ENCODE data around the gene RAB11FIP4. TPM values are rescaled to one million over a fixed set of nuclear protein-coding genes. Genes with fewer than 3 reads are reported as not detected.
A peak's percentile ranks its signal among the peaks of the same experiment; 100 is the strongest.
"Not testable (repeated sequence)": the region's sequence is repeated elsewhere in the genome, so short reads cannot be mapped to it uniquely, and the experiment has no call there.

Gene RAB11FIP4
- total RNA-seq, 1 donor from 2014 or later = 0.99 TPM

GRCh38 chr17:31381165-31381668 lies 10.3 kb upstream of the RAB11FIP4 start:
- no peak for TF ChIP-seq CTCF (IDR thresholded peaks at IDR 0.05)
- H3K4me3 Mint-ChIP-seq (ENCODE audit: unreplicated experiment) = no peak overlapping the region
- DNase-seq (ENCODE audit: extremely low spot score, unreplicated experiment) = no peak
- no peak overlapping the region for H3K27ac Mint-ChIP-seq (ENCODE audit: unreplicated experiment)
- peaks cover 24% of the 10 kb centered on the region for H3K36me3 Mint-ChIP-seq (ENCODE audit: unreplicated experiment)
- H3K9me3 Mint-ChIP-seq (ENCODE audit: unreplicated experiment) = no peaks in the 10 kb centered on the region
- no peaks in the 10 kb centered on the region for H3K4me1 Mint-ChIP-seq (ENCODE audit: unreplicated experiment)
- H3K27me3 Mint-ChIP-seq (ENCODE audit: unreplicated experiment) = no peaks in the 10 kb centered on the region

DNA sequence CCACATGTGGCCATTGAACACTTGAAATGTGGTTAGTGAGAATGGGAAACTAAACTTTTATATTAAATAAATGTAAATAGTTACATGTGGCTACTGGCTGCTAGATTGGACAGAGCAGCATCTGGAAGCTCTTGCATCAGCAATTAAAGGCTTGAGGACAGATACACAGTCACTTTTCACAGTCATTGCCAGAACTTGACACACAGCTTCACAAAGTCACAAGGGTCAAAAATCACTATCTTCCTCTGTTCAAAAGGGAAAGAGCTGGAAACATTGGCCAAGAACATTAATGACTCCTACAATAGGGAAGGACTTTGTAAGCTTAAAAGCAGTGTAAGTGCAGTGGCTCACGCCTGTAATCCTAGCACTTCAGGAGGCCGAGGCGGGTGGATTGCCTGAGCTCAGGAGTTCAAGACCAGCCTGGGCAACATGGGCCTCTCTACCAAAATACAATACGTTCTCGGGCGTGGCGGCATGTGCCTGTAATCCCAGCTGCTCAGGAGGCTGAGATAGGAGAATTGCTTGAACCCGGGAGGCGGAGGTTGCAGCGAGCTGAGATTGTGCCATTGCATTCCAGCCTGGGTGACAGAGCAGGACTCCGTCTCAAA lies 8.7 kb upstream of the RAB11FIP4 start:
- H3K9me3 Mint-ChIP-seq (ENCODE audit: unreplicated experiment); H3K4me3 Mint-ChIP-seq (ENCODE audit: unreplicated experiment); H3K4me1 Mint-ChIP-seq (ENCODE audit: unreplicated experiment); H3K27me3 Mint-ChIP-seq (ENCODE audit: unreplicated experiment); H3K27ac Mint-ChIP-seq (ENCODE audit: unreplicated experiment); DNase-seq (ENCODE audit: extremely low spot score, unreplicated experiment): not testable (repeated sequence)
- H3K36me3 Mint-ChIP-seq (ENCODE audit: unreplicated experiment) = peaks cover 20% of the 10 kb centered on the region

GRCh38 chr17:31383488-31383887 lies 8.0 kb upstream of the RAB11FIP4 start:
- not testable (repeated sequence) for H3K4me3 Mint-ChIP-seq (ENCODE audit: unreplicated experiment); H3K9me3 Mint-ChIP-seq (ENCODE audit: unreplicated experiment); H3K27ac Mint-ChIP-seq (ENCODE audit: unreplicated experiment); H3K27me3 Mint-ChIP-seq (ENCODE audit: unreplicated experiment); DNase-seq (ENCODE audit: extremely low spot score, unreplicated experiment); H3K4me1 Mint-ChIP-seq (ENCODE audit: unreplicated experiment)
- peaks cover 18% of the 10 kb centered on the region for H3K36me3 Mint-ChIP-seq (ENCODE audit: unreplicated experiment)

GRCh38 chr17:31385428-31386285 lies 5.8 kb upstream of the RAB11FIP4 start:
- H3K36me3 Mint-ChIP-seq (ENCODE audit: unreplicated experiment) = peaks cover 15% of the 10 kb centered on the region
- DNase-seq (ENCODE audit: extremely low spot score, unreplicated experiment) = peak; percentile 75
- no peak for TF ChIP-seq CTCF (IDR thresholded peaks at IDR 0.05)
- no peaks in the 10 kb centered on the region for H3K4me1 Mint-ChIP-seq (ENCODE audit: unreplicated experiment)
- H3K4me3 Mint-ChIP-seq (ENCODE audit: unreplicated experiment) = no peak overlapping the region
- H3K27me3 Mint-ChIP-seq (ENCODE audit: unreplicated experiment) = peaks cover 6% of the 10 kb centered on the region
- no peak overlapping the region for H3K27ac Mint-ChIP-seq (ENCODE audit: unreplicated experiment)
- H3K9me3 Mint-ChIP-seq (ENCODE audit: unreplicated experiment) = no peaks in the 10 kb centered on the region

GRCh38 chr17:31386542-31387075 lies 4.9 kb upstream of the RAB11FIP4 start:
- no peak overlapping the region for H3K4me3 Mint-ChIP-seq (ENCODE audit: unreplicated experiment)
- TF ChIP-seq CTCF (IDR thresholded peaks at IDR 0.05) = no peak
- no peak for DNase-seq (ENCODE audit: extremely low spot score, unreplicated experiment)
- H3K27ac Mint-ChIP-seq (ENCODE audit: unreplicated experiment) = no peak overlapping the region
- H3K4me1 Mint-ChIP-seq (ENCODE audit: unreplicated experiment) = no peaks in the 10 kb centered on the region
- peaks cover 7% of the 10 kb centered on the region for H3K36me3 Mint-ChIP-seq (ENCODE audit: unreplicated experiment)
- no peaks in the 10 kb centered on the region for H3K9me3 Mint-ChIP-seq (ENCODE audit: unreplicated experiment)
- peaks cover 6% of the 10 kb centered on the region for H3K27me3 Mint-ChIP-seq (ENCODE audit: unreplicated experiment)

DNA sequence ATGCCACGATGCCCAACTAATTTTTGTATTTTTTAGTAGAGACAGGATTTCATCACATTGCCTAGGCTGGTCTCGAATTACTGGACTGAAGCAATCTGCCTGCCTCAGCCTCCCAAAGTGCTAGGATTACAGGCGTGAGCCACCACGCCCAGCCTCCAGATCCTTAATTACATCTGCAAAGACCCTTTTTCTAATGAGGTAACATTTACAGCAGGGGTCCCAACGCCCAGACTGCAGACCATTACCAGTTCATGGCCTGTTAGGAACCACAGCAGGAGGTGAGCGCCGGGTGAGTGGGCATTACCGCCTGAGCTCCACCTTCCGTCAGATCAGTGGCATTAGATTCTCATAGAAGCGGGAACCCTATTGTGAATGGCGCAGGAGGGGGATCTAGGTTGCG lies 4.0 kb upstream of the RAB11FIP4 start:
- H3K4me3 Mint-ChIP-seq (ENCODE audit: unreplicated experiment) = no peak overlapping the region
- TF ChIP-seq CTCF (IDR thresholded peaks at IDR 0.05) = no peak
- H3K36me3 Mint-ChIP-seq (ENCODE audit: unreplicated experiment) = peaks cover 3% of the 10 kb centered on the region
- no peaks in the 10 kb centered on the region for H3K9me3 Mint-ChIP-seq (ENCODE audit: unreplicated experiment)
- no peak overlapping the region for H3K27ac Mint-ChIP-seq (ENCODE audit: unreplicated experiment)
- peak; percentile 69 for DNase-seq (ENCODE audit: extremely low spot score, unreplicated experiment)
- peaks cover 9% of the 10 kb centered on the region for H3K27me3 Mint-ChIP-seq (ENCODE audit: unreplicated experiment)
- H3K4me1 Mint-ChIP-seq (ENCODE audit: unreplicated experiment) = peaks cover 1% of the 10 kb centered on the region

Measured in osteocyte (in vitro differentiated cells).